ENCODE measurements around the gene SLC6A16. TPM values are rescaled to one million over a fixed set of nuclear protein-coding genes. Genes with fewer than 3 reads are reported as not detected.
A peak's percentile ranks its signal among the peaks of the same experiment; 100 is the strongest.

SLC6A16 gene
- total RNA-seq, 2 experiments from 2014 or later = 1.0 to 1.3 TPM

DNA sequence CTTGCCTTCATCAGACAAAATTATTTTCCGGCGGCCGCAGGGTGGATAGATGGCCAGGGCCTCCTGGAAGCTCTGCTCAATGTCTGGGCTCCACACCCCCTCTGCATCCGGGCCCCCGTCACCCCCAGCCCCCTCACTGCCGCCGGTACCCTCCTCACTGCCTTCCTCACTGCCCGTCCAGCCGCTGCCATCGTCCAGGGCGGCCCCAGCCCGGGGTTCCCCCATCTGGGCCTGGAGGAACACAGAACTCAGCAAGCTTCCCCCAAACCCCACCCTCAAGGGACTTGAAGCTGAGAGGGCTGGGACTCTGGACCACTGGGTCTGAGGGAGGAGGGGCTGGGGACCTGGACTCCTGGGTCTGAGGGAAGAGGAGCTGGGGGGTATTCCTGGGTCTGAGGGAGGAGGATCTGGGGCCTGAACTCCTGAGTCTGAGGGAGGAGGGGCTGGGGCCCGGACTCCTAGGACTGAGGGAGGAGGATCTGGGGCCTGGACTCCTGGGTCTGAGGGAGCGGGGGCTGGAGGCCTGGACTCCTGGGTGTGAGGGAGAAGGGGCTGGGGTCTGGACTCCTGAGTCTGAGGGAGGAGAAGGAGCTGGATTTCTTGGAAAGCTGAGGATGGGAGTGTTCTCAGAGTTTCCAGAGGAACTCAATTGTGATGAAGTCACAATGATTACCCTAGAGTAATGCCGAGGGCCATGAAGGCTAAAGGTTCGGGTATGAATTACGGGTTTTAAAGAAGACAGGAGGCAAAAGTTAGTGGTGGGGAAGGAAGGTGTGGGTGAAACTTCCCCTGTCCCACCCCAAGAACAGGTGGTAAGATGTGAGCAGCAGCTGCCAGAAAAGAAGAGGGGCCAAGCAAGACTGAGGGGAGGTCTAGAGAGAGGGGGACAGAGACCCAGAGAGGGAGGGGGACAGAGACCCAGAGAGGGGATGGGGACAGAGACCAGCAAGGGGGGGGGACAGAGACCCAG is 35.1 kb upstream of the SLC6A16 start:
- peaks cover 18% of the 10 kb centered on the region for H3K27me3 Mint-ChIP-seq

DNA sequence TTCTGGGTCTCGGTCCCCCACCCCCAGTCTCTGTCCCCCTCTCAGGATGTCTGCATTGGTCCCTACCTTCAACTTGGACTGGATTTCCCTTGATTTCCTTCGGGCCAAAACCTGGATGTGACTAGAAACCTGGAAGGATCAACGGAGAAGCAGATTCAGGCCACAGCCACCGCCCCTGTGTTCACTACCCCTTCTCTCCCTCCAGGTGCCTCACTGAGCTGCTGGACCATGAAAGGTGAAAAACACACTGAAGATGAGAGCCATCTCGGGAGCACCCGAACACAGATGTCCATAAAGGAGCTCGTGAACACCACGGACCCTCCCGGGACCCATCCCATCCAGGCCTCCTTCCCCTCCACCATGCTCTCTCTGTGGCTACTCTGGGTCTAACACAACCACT is 32.2 kb upstream of the SLC6A16 start:
- Mint-ChIP-seq H3K27ac (no peak overlapping the region), H3K36me3 (no peaks in the 10 kb centered on the region), H3K4me3 (no peak overlapping the region), H3K4me1 (ENCODE audit: low read depth) (peaks cover 14% of the 10 kb centered on the region), H3K27me3 (peaks cover 16% of the 10 kb centered on the region), H3K9me3 (no peaks in the 10 kb centered on the region)
- intact Hi-C loops (cut with micrococcal nuclease) = no loop called here
- DNase-seq = no peak
- ChIA-PET CTCF (no interaction called here), POLR2A (no interaction called here)

More for the DNA sequence above, 35.1 kb upstream of the SLC6A16 start:
- H3K4me3 Mint-ChIP-seq = no peak overlapping the region
- no peak overlapping the region for H3K27ac Mint-ChIP-seq
- ChIA-PET CTCF (interaction anchor here (0.9 kb wide), 1 partner anchor 32 kb away, joined by 3 read pairs; no protein-coding TSS in a partner anchor), POLR2A (interaction anchor here (0.7 kb wide), 1 partner anchor 209 kb away, joined by 3 read pairs; no protein-coding TSS in a partner anchor)
- intact Hi-C loops (cut with micrococcal nuclease) = no loop called here
- H3K36me3 Mint-ChIP-seq = no peaks in the 10 kb centered on the region
- no peaks in the 10 kb centered on the region for H3K9me3 Mint-ChIP-seq
- no peak for DNase-seq
- H3K4me1 Mint-ChIP-seq (ENCODE audit: low read depth) = peaks cover 14% of the 10 kb centered on the region

DNA sequence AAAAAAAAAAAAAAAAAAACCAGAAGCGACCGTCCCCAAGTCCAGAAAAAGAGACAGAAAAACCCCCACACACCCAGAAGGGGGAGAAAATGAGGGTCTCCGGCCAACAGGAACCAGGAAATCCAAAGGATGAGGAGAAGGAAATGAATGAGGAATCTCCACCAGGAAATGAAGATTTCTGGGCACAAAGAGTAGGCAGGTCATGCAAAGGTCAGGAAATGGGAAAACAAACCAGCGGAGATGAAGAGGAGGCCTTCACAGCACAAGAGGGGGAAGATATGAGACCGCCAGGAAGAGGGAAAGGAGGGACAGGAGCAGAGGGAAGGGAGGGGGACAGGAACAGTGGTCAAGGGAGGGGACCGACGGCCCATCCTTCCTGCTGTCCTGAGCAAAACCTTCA is 31.4 kb upstream of the SLC6A16 start:
- no peak for DNase-seq
- peaks cover 10% of the 10 kb centered on the region for H3K4me1 Mint-ChIP-seq (ENCODE audit: low read depth)
- intact Hi-C loops (cut with micrococcal nuclease) = no loop called here
- ChIA-PET CTCF (no interaction called here), POLR2A (no interaction called here)
- no peaks in the 10 kb centered on the region for H3K9me3 Mint-ChIP-seq
- no peak overlapping the region for H3K27ac Mint-ChIP-seq
- H3K27me3 Mint-ChIP-seq = peaks cover 10% of the 10 kb centered on the region
- no peak overlapping the region for H3K4me3 Mint-ChIP-seq
- H3K36me3 Mint-ChIP-seq = no peaks in the 10 kb centered on the region

DNA sequence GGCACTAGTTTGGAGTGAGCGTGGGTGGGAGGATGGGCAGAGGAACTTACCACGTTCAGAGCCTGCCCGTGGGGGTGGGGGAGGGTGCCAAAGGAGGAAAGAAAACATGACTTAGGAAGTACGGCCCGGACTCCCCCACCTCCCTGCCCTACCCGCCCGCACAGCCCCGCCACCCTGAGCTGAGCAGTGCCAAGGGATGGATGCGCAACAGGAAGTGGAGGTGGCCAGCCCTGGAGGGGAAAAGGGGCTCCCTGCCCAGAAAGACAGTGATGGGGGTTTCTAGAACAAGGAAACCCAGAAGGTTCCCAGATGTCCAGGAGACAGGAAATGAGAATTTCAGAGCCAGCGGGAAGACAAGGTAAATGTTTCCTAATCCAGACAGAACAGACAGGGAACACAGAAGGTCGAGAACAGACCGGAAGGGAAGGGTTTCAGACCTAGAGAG is 30.9 kb upstream of the SLC6A16 start:
- POLR2A ChIA-PET = no interaction called here
- no peak for DNase-seq
- peaks cover 7% of the 10 kb centered on the region for H3K27me3 Mint-ChIP-seq

DNA sequence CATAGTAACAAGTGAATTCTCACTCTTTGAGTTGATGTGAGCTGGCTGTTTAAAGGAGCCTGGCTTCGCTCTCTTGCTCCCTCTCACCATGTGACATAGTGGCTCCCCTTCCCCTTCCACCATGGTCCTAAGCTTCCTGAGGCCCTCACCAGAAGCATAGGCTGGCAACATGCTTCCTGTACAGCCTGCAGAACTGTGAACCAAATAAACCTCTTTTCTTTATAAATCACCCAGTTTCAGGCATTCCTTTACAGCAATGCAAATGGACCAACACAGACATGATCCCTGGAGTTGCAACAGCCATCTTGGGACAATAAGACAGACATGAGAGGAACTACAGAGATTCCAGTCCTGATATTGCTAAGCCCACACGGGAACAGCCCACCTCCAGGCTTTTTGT is 24.6 kb upstream of the SLC6A16 start:
- Mint-ChIP-seq H3K9me3 (no peaks in the 10 kb centered on the region), H3K27ac (no peak overlapping the region), H3K4me3 (no peak overlapping the region), H3K4me1 (ENCODE audit: low read depth) (peaks cover 1% of the 10 kb centered on the region), H3K36me3 (no peaks in the 10 kb centered on the region), H3K27me3 (no peaks in the 10 kb centered on the region)
- intact Hi-C loops (cut with micrococcal nuclease) = no loop called here
- ChIA-PET CTCF (no interaction called here), POLR2A (no interaction called here)
- no peak for DNase-seq

More for the DNA sequence above, 30.9 kb upstream of the SLC6A16 start:
- Mint-ChIP-seq H3K36me3 (no peaks in the 10 kb centered on the region), H3K9me3 (no peaks in the 10 kb centered on the region), H3K4me3 (no peak overlapping the region), H3K4me1 (ENCODE audit: low read depth) (peaks cover 10% of the 10 kb centered on the region), H3K27ac (no peak overlapping the region)
- intact Hi-C loops (cut with micrococcal nuclease) = no loop called here
- CTCF ChIA-PET = no interaction called here

DNA sequence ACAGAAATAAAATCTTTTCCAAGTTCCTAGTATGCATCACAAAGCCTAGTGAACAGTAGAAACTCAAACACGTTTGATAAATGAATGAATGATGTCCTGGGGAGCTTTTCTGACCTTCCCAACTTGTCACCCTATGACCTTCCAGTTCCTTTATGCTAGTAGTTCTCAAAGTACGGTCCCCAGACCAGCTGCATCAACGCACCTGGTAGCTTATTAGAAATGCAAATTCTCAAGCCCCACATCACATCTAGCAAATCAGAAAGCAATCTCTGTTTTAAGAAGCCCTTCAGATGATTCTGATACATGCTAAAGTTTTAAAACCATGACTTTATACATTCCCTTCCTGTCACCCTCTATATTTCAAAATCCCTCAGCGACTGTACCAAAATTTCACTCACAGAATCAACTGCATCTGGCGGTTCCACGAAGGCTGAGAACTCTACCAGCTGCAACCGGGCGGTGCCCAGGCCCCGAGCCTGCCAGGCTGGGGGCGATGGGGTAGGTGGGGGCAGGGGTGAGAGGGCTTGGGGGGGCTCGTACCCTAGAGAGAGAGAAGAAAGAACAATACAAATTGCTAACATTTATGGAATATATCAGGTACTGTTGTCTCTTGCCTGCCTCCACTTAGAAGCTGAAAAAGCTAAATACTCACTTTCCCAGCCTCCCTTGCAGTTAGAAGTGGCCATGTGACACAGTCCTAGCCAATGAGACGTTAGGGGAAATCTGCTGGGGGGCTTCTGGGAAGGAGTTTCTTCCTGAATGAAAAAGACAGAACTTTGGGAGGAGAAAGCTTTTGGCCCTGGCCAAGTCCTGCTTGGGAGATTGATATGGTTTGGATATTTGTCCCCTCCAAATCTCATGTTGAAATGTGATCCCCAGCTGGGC is 23.6 kb upstream of the SLC6A16 start:
- intact Hi-C loops (cut with micrococcal nuclease) = no loop called here
- ChIA-PET CTCF (interaction anchor here (0.8 to 1.3 kb wide), 2 partner anchors 82 to 127 kb away, joined by 3 read pairs; no protein-coding TSS in a partner anchor), POLR2A (no interaction called here)
- Mint-ChIP-seq H3K27ac (no peak overlapping the region), H3K36me3 (no peaks in the 10 kb centered on the region), H3K27me3 (no peaks in the 10 kb centered on the region), H3K4me1 (ENCODE audit: low read depth) (peaks cover 2% of the 10 kb centered on the region), H3K4me3 (no peak overlapping the region), H3K9me3 (no peaks in the 10 kb centered on the region)
- DNase-seq = no peak

DNA sequence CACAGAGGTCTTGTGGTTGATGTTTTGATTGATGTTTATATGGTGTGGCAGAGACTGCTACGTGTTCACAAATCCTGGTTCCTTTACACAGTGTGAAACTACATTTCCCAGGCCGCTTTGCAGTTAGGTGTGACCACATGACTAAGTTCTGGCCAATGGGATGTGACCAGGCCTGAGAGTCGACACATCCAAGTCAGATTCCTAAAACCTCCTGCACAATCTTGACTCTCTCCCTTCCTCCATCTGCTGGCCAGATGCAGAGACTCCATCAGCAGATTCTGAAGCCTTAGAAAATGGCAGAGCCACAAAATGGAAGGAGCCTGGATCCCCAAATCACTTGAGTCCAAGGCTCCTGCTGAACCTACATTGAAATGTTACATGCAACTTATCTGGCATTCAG is 22.8 kb upstream of the SLC6A16 start:
- intact Hi-C loops (cut with micrococcal nuclease) = no loop called here
- Mint-ChIP-seq H3K4me3 (no peak overlapping the region), H3K9me3 (no peaks in the 10 kb centered on the region), H3K27ac (no peak overlapping the region), H3K36me3 (no peaks in the 10 kb centered on the region), H3K27me3 (no peaks in the 10 kb centered on the region), H3K4me1 (ENCODE audit: low read depth) (peaks cover 6% of the 10 kb centered on the region)
- ChIA-PET POLR2A (no interaction called here), CTCF (interaction anchor here (0.8 to 1.3 kb wide), 2 partner anchors 82 to 128 kb away, joined by 3 read pairs; no protein-coding TSS in a partner anchor)
- peak; percentile 36 for DNase-seq

DNA sequence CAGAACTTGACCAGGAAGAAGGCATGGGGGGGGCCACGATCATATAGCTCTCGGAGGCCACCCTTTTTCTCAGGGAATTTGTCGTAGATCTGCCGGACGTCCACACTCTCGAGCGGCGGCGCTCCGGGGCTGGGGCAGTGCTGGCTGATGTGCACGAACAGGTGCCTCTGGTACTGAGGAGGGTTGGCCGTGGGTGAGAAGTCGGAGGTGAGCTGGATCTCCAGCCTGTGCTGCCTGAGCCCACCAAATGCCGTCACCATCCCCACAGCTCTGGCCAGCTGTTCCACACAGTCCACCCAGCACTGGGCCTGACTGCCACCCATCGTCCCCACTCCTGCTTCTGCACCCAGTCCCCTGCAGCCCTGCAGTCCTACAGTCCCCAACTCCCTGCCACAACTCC is 22.2 kb upstream of the SLC6A16 start:
- no peak for DNase-seq
- Mint-ChIP-seq H3K4me1 (ENCODE audit: low read depth) (peaks cover 9% of the 10 kb centered on the region), H3K27ac (no peak overlapping the region), H3K27me3 (no peaks in the 10 kb centered on the region), H3K9me3 (no peaks in the 10 kb centered on the region), H3K4me3 (no peak overlapping the region), H3K36me3 (no peaks in the 10 kb centered on the region)
- POLR2A ChIA-PET = no interaction called here
- CTCF ChIA-PET = no interaction called here
- intact Hi-C loops (cut with micrococcal nuclease) = no loop called here

DNA sequence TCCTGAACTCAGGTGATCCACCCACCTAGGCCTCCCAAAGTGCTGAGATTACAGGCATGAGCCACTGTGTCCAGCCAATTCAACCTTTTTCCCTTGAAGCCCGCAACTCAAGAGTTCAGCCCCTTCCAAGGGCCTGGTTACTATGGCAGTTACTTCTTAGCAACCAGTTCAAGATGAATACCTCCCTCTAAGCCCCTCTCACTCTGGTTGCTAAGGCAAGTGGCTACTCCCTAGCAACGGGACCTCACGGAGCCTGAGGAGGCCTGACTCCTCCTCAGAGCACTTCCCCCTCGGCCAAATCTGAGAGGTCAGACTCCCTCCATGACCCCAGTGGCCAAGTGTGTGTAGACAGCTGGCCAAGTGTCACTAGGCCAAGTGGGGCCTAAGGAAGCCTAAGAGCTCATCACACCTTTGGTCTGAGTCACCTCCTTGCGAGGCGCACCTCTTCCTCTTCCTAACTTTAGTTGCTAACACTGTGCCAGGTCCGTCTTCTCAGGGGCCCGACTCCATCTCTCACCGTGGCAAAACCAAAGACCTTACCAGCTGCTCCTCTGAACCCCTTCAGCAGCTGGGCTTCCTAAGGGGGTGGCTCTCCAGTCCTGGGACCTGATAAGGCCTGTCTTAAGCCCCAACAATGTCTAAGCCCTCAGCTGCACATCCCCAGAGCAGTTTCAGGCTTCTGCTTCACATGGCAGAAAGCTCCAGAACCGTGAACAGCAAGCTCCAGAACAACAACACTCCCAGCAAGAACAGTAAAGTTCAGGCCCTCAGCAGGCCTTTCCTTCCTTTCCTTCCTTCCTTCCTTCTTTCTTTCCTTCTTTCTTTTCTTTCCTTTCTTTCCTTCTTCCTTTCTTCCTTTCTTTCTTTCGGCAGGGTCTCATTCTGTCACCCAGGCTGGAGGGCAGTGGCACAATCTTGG is 19.8 kb upstream of the SLC6A16 start:
- CTCF ChIA-PET = interaction anchor here (0.9 to 1.2 kb wide), 2 partner anchors 13 to 44 kb away, joined by 3 to 4 read pairs; no protein-coding TSS in a partner anchor
- no peak for DNase-seq
- Mint-ChIP-seq H3K27ac (no peak overlapping the region), H3K27me3 (no peaks in the 10 kb centered on the region), H3K9me3 (no peaks in the 10 kb centered on the region), H3K4me1 (ENCODE audit: low read depth) (peaks cover 16% of the 10 kb centered on the region), H3K4me3 (no peak overlapping the region), H3K36me3 (peaks cover 7% of the 10 kb centered on the region)
- intact Hi-C loops (cut with micrococcal nuclease) = no loop called here
- POLR2A ChIA-PET = no interaction called here

DNA sequence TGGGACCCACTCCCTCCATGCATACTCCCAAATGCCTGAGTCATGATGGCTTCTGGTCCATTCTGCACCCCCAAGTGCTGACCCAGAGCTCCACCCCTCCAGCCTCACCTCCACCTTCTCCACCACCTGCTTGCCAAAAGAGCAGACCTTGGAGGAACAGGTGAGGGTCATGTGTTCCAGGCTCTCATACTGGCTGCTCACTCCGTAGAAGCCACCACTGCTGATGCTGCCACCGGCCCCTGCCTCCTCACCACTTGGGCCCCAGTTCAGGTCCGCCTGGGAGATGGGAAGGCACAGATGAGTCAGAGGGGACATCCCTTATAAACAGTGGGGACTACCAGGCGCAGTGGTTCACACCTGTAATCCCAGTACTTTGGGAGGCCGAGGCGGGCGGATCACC is 18.1 kb upstream of the SLC6A16 start:
- no peak for DNase-seq
- peaks cover 17% of the 10 kb centered on the region for H3K36me3 Mint-ChIP-seq
- CTCF ChIA-PET = no interaction called here

DNA sequence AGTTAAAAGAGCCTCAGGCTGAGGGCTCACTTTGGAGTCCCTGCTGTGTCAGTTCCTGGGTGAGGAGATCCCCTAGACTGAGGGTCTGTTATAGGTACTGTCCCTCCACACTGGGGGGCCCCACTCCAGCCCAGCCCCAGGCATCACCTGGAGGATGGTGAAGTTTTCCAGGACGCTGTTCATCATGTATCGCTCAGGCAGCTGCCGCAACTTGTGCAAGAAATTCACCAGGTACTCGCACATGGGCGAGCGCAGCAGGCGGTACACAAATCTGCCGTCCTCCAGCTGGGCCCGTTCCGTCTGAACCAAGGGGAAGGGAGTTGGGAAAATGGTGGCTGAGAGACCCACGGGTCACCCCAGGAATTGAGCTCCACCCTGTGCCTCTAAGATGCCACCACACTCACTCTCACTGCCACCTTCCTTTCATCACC is 17.3 kb upstream of the SLC6A16 start:
- Mint-ChIP-seq H3K27me3 (no peaks in the 10 kb centered on the region), H3K27ac (no peak overlapping the region), H3K4me3 (no peak overlapping the region), H3K9me3 (no peaks in the 10 kb centered on the region), H3K36me3 (peaks cover 23% of the 10 kb centered on the region), H3K4me1 (ENCODE audit: low read depth) (peaks cover 31% of the 10 kb centered on the region)
- POLR2A ChIA-PET = no interaction called here
- CTCF ChIA-PET = no interaction called here
- intact Hi-C loops (cut with micrococcal nuclease) = no loop called here
- no peak for DNase-seq

More for the DNA sequence above, 18.1 kb upstream of the SLC6A16 start:
- H3K27ac Mint-ChIP-seq = no peak overlapping the region
- H3K4me3 Mint-ChIP-seq = no peak overlapping the region
- no peaks in the 10 kb centered on the region for H3K27me3 Mint-ChIP-seq
- POLR2A ChIA-PET = no interaction called here
- no peaks in the 10 kb centered on the region for H3K9me3 Mint-ChIP-seq
- intact Hi-C loops (cut with micrococcal nuclease) = no loop called here
- peaks cover 24% of the 10 kb centered on the region for H3K4me1 Mint-ChIP-seq (ENCODE audit: low read depth)

Measured in activated CD4-positive, alpha-beta memory T cell treated with anti-CD3 and anti-CD28 coated beads for 36 hours (primary cell).